ENCODE measurements around the gene PALM3.

PALM3 gene

DNA sequence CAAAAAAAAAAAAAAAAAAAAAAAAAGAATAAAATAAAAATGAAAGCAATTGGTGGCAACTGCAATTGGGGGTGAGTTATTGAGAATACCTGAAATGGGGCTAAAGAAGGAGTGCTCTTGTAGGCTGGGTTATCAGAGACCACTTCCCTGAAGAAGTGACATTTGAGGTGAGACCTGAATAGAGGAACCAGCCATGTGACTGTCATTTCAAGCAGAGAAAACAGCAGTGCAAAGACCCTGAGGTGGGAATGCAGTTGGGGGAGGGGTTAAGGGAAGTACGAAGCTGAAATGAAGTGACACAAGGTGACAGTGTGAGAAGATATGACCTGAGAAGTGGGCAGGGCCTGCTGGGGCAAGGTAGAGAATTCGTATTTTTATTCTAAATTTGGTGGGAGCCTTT, 4.3 kb upstream of the PALM3 start:
- Histone ChIP-seq H3K79me2 (ENCODE audit: insufficient read depth, low read length) (no peaks in the 10 kb centered on the region), H3K9ac (ENCODE audit: low read length) (no peak overlapping the region), H3K4me2 (ENCODE audit: low read depth, low read length, poor library complexity, severe bottlenecking) (no peak overlapping the region), H3K36me3 (ENCODE audit: low read length) (no peaks in the 10 kb centered on the region), H2AFZ (ENCODE audit: low read depth, low read length, severe bottlenecking) (no peak overlapping the region), H3K9me3 (ENCODE audit: insufficient read depth, low read length) (no peaks in the 10 kb centered on the region), H3K4me3 (ENCODE audit: insufficient read depth, low read length, poor library complexity, severe bottlenecking) (no peak overlapping the region), H3F3A (ENCODE audit: insufficient read depth) (no peaks in the 10 kb centered on the region), H3K9me2 (replicated peaks; ENCODE audit: insufficient read depth, low read length) (no peaks in the 10 kb centered on the region), H4K20me1 (ENCODE audit: low read depth, low read length) (no peaks in the 10 kb centered on the region), H3K27me3 (ENCODE audit: low read length) (0 out of 2 replicates have a peak, but pooled peaks cover 4% of the 10 kb centered on the region), H3K27ac (ENCODE audit: low read depth, low read length) (no peak overlapping the region)
- TF ChIP-seq EZH2phosphoT487 (conservative IDR thresholded peaks at IDR 0.05; ENCODE audit: low read length) (no peak), CTCF (IDR thresholded peaks at IDR 0.05; ENCODE audit: insufficient read depth, low read length, poor library complexity, severe bottlenecking) (no peak)

DNA sequence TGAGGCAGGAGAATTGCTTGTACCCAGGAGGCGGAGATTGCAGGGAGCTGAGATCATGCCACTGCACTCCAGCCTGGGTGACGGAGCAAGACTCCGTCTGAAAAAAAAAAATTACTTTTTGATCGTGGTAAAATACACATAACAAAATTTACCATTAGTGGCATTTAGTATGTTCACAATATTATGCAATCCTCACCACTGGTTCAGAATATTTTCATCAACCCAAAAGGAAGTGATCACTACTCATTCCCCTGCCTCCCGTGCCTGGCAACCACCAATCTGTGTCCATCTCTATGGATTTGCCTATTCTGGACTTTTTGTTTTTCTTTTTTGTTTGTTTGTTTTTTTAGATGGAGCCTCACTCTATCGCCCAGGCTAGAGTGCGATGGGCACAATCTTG, 1.2 kb upstream of the PALM3 start:
- no peaks in the 10 kb centered on the region for H4K20me1 ChIP-seq (ENCODE audit: low read depth, low read length)
- TF ChIP-seq CTCF (IDR thresholded peaks at IDR 0.05; ENCODE audit: insufficient read depth, low read length, poor library complexity, severe bottlenecking), result no peak
- TF ChIP-seq EZH2phosphoT487 (conservative IDR thresholded peaks at IDR 0.05; ENCODE audit: low read length), result no peak
- no peak overlapping the region for H2AFZ ChIP-seq (ENCODE audit: low read depth, low read length, severe bottlenecking)
- H3K27ac ChIP-seq (ENCODE audit: low read depth, low read length), result no peak overlapping the region
- no peak overlapping the region for H3K4me3 ChIP-seq (ENCODE audit: insufficient read depth, low read length, poor library complexity, severe bottlenecking)
- no peak overlapping the region for H3K4me2 ChIP-seq (ENCODE audit: low read depth, low read length, poor library complexity, severe bottlenecking)
- no peaks in the 10 kb centered on the region for H3K9me2 ChIP-seq (replicated peaks; ENCODE audit: insufficient read depth, low read length)
- H3K9ac ChIP-seq (ENCODE audit: low read length), result no peak overlapping the region
- H3K9me3 ChIP-seq (ENCODE audit: insufficient read depth, low read length), result no peaks in the 10 kb centered on the region
- no peaks in the 10 kb centered on the region for H3K36me3 ChIP-seq (ENCODE audit: low read length)
- 0 out of 2 replicates have a peak, but pooled peaks cover 4% of the 10 kb centered on the region for H3K27me3 ChIP-seq (ENCODE audit: low read length)
- H3K79me2 ChIP-seq (ENCODE audit: insufficient read depth, low read length), result no peaks in the 10 kb centered on the region
- H3F3A ChIP-seq (ENCODE audit: insufficient read depth), result no peaks in the 10 kb centered on the region

DNA sequence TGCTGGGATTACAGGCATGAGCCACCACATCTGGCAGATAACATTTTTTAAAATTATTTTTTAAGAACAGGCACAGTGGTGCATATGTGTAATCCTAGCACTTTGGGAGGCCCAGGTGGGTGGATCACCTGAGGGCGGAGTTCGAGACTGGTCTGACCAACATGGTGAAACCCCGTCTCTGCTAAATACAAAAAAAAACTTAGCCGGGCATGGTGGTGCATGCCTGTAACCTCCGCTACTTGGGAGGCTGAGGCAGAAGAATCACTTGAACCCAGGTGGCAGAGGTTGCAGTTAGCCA, 631 bp upstream of the PALM3 start:
- H3K9me3 ChIP-seq (ENCODE audit: insufficient read depth, low read length), result no peaks in the 10 kb centered on the region
- no peaks in the 10 kb centered on the region for H3K9me2 ChIP-seq (replicated peaks; ENCODE audit: insufficient read depth, low read length)
- H3K27ac ChIP-seq (ENCODE audit: low read depth, low read length), result no peak overlapping the region
- 0 out of 2 replicates have a peak, but pooled peaks cover 4% of the 10 kb centered on the region for H3K27me3 ChIP-seq (ENCODE audit: low read length)
- H3K4me3 ChIP-seq (ENCODE audit: insufficient read depth, low read length, poor library complexity, severe bottlenecking), result no peak overlapping the region
- no peak overlapping the region for H2AFZ ChIP-seq (ENCODE audit: low read depth, low read length, severe bottlenecking)
- H3K79me2 ChIP-seq (ENCODE audit: insufficient read depth, low read length), result no peaks in the 10 kb centered on the region
- no peak overlapping the region for H3K9ac ChIP-seq (ENCODE audit: low read length)
- H4K20me1 ChIP-seq (ENCODE audit: low read depth, low read length), result no peaks in the 10 kb centered on the region
- no peak overlapping the region for H3K4me2 ChIP-seq (ENCODE audit: low read depth, low read length, poor library complexity, severe bottlenecking)
- H3F3A ChIP-seq (ENCODE audit: insufficient read depth), result no peaks in the 10 kb centered on the region
- no peaks in the 10 kb centered on the region for H3K36me3 ChIP-seq (ENCODE audit: low read length)
- TF ChIP-seq CTCF (IDR thresholded peaks at IDR 0.05; ENCODE audit: insufficient read depth, low read length, poor library complexity, severe bottlenecking) (no peak), EZH2phosphoT487 (conservative IDR thresholded peaks at IDR 0.05; ENCODE audit: low read length) (no peak)
